ENCODE measurements around the gene FAM227A.

- TF ChIP-seq, protein P1, sequence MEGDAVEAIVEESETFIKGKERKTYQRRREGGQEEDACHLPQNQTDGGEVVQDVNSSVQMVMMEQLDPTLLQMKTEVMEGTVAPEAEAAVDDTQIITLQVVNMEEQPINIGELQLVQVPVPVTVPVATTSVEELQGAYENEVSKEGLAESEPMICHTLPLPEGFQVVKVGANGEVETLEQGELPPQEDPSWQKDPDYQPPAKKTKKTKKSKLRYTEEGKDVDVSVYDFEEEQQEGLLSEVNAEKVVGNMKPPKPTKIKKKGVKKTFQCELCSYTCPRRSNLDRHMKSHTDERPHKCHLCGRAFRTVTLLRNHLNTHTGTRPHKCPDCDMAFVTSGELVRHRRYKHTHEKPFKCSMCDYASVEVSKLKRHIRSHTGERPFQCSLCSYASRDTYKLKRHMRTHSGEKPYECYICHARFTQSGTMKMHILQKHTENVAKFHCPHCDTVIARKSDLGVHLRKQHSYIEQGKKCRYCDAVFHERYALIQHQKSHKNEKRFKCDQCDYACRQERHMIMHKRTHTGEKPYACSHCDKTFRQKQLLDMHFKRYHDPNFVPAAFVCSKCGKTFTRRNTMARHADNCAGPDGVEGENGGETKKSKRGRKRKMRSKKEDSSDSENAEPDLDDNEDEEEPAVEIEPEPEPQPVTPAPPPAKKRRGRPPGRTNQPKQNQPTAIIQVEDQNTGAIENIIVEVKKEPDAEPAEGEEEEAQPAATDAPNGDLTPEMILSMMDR (IDR thresholded peaks at IDR 0.05): no peak
- TF ChIP-seq ZFX (IDR thresholded peaks at IDR 0.05; ENCODE audit: borderline replicate concordance): no peak
Measured at GRCh38 chr22:38697425-38698089, 41.4 kb upstream of the FAM227A start.

All from 22Rv1 (cell line).